Measurements from ENCODE around the gene SEC14L5.

The SEC14L5 gene

GRCh38 chr16:5003828-5004227, 45.7 kb downstream of the SEC14L5 start:
- H3K4me1 ChIP-seq (ENCODE audit: low read depth, poor library complexity, severe bottlenecking), result no peaks in the 10 kb centered on the region
- TF ChIP-seq CTCF (conservative IDR thresholded peaks at IDR 0.05; ENCODE audit: low read depth, low read length), result no peak
- no peak overlapping the region for H3K27ac ChIP-seq
- H3K4me2 ChIP-seq, result no peak overlapping the region
- H3K27me3 ChIP-seq (ENCODE audit: insufficient read depth, low read depth), result peaks cover 6% of the 10 kb centered on the region
- H3K4me3 ChIP-seq (IDR thresholded peaks at IDR 0.05; ENCODE audit: insufficient read depth, low read depth, low read length), result no peak overlapping the region
- no peaks in the 10 kb centered on the region for H3K79me2 ChIP-seq (ENCODE audit: insufficient read depth, low read depth)
- H3K36me3 ChIP-seq (ENCODE audit: insufficient read depth), result no peaks in the 10 kb centered on the region
- no peak overlapping the region for H2AFZ ChIP-seq (ENCODE audit: low read depth)
- H3K9ac ChIP-seq, result no peak overlapping the region
- no peaks in the 10 kb centered on the region for H4K20me1 ChIP-seq (ENCODE audit: insufficient read depth)

- H3K4me2 ChIP-seq, result no peak overlapping the region
- H3K36me3 ChIP-seq (ENCODE audit: insufficient read depth), result no peaks in the 10 kb centered on the region
- no peak overlapping the region for H3K4me3 ChIP-seq (IDR thresholded peaks at IDR 0.05; ENCODE audit: insufficient read depth, low read depth, low read length)
- H3K79me2 ChIP-seq (ENCODE audit: insufficient read depth, low read depth), result no peaks in the 10 kb centered on the region
- peaks cover 11% of the 10 kb centered on the region for H3K27me3 ChIP-seq (ENCODE audit: insufficient read depth, low read depth)
- TF ChIP-seq CTCF (conservative IDR thresholded peaks at IDR 0.05; ENCODE audit: low read depth, low read length), result no peak
- H2AFZ ChIP-seq (ENCODE audit: low read depth), result no peak overlapping the region
- H3K4me1 ChIP-seq (ENCODE audit: low read depth, poor library complexity, severe bottlenecking), result no peaks in the 10 kb centered on the region
- H3K27ac ChIP-seq, result no peak overlapping the region
- H4K20me1 ChIP-seq (ENCODE audit: insufficient read depth), result no peaks in the 10 kb centered on the region
- no peak overlapping the region for H3K9ac ChIP-seq
Measured at GRCh38 chr16:5004311-5004710, 46.2 kb downstream of the SEC14L5 start.

- peaks cover 20% of the 10 kb centered on the region for H3K27me3 ChIP-seq (ENCODE audit: insufficient read depth, low read depth)
- H4K20me1 ChIP-seq (ENCODE audit: insufficient read depth), result no peaks in the 10 kb centered on the region
- TF ChIP-seq CTCF (conservative IDR thresholded peaks at IDR 0.05; ENCODE audit: low read depth, low read length), result no peak
- H3K4me1 ChIP-seq (ENCODE audit: low read depth, poor library complexity, severe bottlenecking), result no peaks in the 10 kb centered on the region
- H3K27ac ChIP-seq, result no peak overlapping the region
- no peaks in the 10 kb centered on the region for H3K79me2 ChIP-seq (ENCODE audit: insufficient read depth, low read depth)
- no peaks in the 10 kb centered on the region for H3K36me3 ChIP-seq (ENCODE audit: insufficient read depth)
- H3K4me2 ChIP-seq, result no peak overlapping the region
- no peak overlapping the region for H2AFZ ChIP-seq (ENCODE audit: low read depth)
- no peak overlapping the region for H3K4me3 ChIP-seq (IDR thresholded peaks at IDR 0.05; ENCODE audit: insufficient read depth, low read depth, low read length)
- no peak overlapping the region for H3K9ac ChIP-seq
Measured at GRCh38 chr16:5005916-5006315, 47.8 kb downstream of the SEC14L5 start.

- H3K4me3 ChIP-seq (IDR thresholded peaks at IDR 0.05; ENCODE audit: insufficient read depth, low read depth, low read length), result no peak overlapping the region
- H3K4me1 ChIP-seq (ENCODE audit: low read depth, poor library complexity, severe bottlenecking), result no peaks in the 10 kb centered on the region
- H4K20me1 ChIP-seq (ENCODE audit: insufficient read depth), result no peaks in the 10 kb centered on the region
- H3K27ac ChIP-seq, result no peak overlapping the region
- no peaks in the 10 kb centered on the region for H3K36me3 ChIP-seq (ENCODE audit: insufficient read depth)
- no peak overlapping the region for H3K9ac ChIP-seq
- H3K27me3 ChIP-seq (ENCODE audit: insufficient read depth, low read depth), result peaks cover 26% of the 10 kb centered on the region
- no peak overlapping the region for H3K4me2 ChIP-seq
- H2AFZ ChIP-seq (ENCODE audit: low read depth), result no peak overlapping the region
- no peaks in the 10 kb centered on the region for H3K79me2 ChIP-seq (ENCODE audit: insufficient read depth, low read depth)
- TF ChIP-seq CTCF (conservative IDR thresholded peaks at IDR 0.05; ENCODE audit: low read depth, low read length), result no peak
Measured at GRCh38 chr16:5006348-5007193, 48.4 kb downstream of the SEC14L5 start.

Measured in KMS-11 (cell line).